UCSD-AML1 (cell line): ENCODE data around the gene FSTL3.
"Not testable (repeated sequence)": the region's sequence is repeated elsewhere in the genome, so short reads cannot be mapped to it uniquely, and the experiment has no call there.

Experiments used
- DNase-seq: peaks from one replicate; lab custom pipeline; 2025; ENCODE audit not compliant: unreplicated experiment; lab: John Stamatoyannopoulos, UW

Gene FSTL3

DNA sequence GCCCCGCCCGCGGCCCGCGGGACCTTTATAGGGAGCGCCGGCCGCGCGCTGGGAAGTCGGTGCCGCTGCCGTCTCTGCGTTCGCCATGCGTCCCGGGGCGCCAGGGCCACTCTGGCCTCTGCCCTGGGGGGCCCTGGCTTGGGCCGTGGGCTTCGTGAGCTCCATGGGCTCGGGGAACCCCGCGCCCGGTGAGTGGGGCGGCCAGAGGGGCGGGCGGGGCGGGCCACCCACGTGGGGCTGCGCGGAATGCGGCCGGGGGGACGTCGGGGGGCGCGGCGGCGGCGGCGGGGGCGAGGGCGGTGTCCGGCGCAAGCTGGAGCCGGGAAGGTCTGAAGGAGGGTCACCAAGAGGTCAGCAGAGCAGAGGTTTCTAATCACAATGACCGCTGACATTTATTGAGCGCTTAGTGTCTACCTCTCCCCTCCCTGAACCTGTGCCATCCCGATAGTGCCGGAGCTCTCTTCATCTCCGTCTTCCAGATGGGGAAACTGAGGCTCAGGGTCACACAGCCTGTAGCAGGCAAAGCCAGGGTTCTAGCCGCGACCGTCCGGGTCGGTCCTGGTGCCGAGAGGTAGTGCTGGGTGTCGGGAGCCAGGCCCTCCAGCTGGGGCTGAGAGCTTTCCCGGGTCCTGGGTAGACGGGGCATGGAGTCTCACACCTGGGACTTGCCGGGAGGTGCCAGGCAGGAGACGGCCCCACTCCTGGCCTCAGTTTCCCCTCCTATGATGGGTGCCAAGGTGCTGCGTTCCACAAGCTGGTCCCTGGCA is at the start of gene FSTL3:
FSTL3 (plus strand) TSS at position 54 of the 767 bp plus-strand sequence; CDS start at position 86, 32 bp downstream.
- DNase-seq = no peak

- DNase-seq = not testable (repeated sequence)
These were observed 49.6 kb upstream of the FSTL3 start for GRCh38 chr19:626566-626965.

DNA sequence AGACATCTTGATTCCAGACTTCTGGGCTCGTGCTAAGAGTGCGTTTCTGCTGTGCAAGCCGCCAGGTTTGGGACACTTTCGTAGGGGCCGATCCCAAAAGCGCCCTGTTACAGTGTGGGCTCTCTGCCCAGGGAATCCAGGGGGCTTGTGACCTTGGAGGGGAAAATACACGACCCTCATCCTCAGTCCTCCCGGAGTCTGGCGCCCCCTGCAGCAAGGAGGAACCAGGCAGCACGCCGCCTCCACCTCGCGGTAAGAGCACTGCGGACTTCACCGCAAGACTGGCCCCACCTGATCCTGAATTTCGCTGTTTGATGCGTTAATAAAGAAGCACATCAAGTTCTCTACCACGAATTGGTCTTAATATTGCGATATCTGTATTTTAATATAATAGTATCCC is 48.0 kb upstream of the FSTL3 start:
- DNase-seq = no peak

GRCh38 chr19:629515-629914 is 46.7 kb upstream of the FSTL3 start:
- DNase-seq = not testable (repeated sequence)

GRCh38 chr19:629961-630714 is 46.1 kb upstream of the FSTL3 start:
- no peak for DNase-seq

GRCh38 chr19:632579-633067 is 43.6 kb upstream of the FSTL3 start:
- peak; percentile 54 for DNase-seq

DNA sequence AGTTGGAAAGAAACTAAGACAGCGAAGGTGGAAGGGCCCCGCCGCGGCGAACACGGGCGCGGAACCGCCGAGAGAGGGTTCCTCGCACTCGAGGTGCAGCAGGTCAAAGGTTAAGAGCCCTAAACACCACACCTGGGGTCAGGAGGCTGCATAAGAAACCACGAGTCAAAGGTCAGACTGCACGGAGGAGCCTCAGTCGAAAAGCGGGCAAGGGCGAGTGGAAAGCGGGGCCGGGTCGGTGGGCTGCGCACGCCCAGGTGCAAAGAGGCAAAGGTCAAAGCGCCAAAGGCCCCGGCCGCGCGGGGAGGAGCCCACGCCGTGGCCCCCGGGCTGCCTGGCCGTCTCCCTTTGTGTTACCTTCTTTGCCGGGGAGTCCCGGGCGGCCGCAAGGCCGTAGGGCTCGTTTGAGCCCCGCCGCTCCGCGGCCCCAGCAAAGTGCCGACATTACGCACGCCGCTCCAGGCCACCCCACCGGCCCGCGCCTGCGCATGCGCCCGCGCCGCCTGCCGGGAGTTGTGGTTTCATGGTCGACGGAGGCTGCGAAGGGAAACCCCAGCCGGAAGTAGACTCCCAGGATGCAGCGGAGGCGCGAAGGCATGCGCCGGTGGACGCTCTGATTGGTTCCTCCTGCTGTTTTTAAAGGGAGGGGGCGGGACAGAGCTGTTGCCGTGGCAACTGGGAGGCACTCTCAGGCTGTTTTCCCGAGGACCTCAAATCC is 43.0 kb upstream of the FSTL3 start, which contains the start of gene POLRMT:
POLRMT (minus strand) TSS at position 470 of the 718 bp plus-strand sequence; CDS start at position 445, 25 bp downstream.
- DNase-seq = peak; percentile 97

- DNase-seq = no peak
These were observed 42.2 kb upstream of the FSTL3 start for GRCh38 chr19:633786-634639.

- no peak for DNase-seq
These were observed 41.1 kb upstream of the FSTL3 start for GRCh38 chr19:634975-635652.

- no peak for DNase-seq
These were observed 37.3 kb upstream of the FSTL3 start for GRCh38 chr19:638906-639252.

GRCh38 chr19:639253-640160 is 36.7 kb upstream of the FSTL3 start, which contains the start of gene FGF22:
FGF22 (plus strand) TSS chr19:639879; CDS start chr19:639926, 47 bp downstream.
- DNase-seq = peak; percentile 91

DNA sequence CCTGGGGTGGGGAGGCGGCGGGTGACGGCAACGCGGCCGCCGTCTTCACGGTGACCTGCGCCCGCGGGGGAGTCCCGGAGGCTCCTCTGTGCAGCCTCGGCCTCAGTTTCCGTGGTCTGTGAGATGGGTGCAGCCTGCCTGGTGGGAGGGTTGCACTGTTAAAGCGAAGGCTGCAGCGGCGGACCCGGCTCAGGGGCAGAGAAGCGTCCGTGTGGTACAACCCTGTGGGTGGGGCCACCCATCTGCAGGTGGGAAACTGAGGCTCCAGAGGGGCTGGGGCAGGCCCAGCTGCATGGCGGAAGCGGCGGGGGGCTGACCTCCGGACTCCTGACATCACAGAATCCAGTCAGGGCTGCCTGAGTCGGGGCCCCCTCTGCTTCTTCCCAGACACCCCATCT is 36.0 kb upstream of the FSTL3 start:
- DNase-seq = no peak

GRCh38 chr19:640606-641189 is 35.5 kb upstream of the FSTL3 start:
- no peak for DNase-seq

GRCh38 chr19:641702-642101 is 34.5 kb upstream of the FSTL3 start:
- no peak for DNase-seq

- no peak for DNase-seq
These were observed 33.1 kb upstream of the FSTL3 start for GRCh38 chr19:642767-643727.

DNA sequence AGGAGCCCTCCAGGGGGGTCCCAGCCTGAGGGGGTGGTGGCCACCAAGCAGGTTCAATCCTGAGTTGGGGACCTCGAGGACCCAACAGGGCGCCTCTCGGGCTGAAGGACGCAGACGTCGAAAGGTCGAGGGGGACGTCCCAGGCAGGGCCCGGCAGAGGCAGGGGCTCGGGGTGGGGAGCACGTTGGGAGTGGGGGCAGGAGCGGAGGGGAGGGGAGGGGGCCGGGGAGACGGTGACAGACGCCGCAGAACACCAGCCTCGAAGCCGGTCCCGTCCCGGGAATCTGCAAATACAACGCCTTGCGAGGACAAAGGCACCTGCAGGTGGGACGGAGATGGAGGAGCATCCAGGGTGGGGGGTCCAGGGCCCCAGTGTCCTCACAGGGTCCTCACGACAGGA is 32.5 kb upstream of the FSTL3 start:
- DNase-seq = no peak

DNA sequence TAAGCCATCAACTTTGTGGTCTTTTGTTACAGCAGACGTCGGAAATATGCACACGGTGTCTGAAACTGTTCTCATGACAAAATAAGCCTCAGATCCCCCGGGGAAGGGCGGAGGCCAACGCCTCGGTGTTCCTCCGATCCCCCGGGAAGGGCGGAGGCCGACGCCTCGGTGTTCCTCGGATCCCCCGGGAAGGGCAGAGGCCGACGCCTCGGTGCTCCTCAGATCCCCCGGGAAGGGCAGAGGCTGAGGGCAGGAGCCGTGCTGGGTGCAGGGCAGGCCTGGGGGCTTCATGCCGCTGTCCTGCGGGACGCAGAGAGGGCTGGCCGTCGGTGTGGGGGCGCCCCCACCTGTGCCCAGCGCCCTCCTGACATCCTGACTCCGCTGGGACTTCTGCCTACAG is 31.8 kb upstream of the FSTL3 start:
- no peak for DNase-seq
